Activated T-cell treated with anti-CD3 and anti-CD28 coated beads, Interleukin-2, amount 50 U/mL, for 72 hours (primary cell): Measurements from ENCODE around the gene HES7. TPM values are rescaled to one million over a fixed set of nuclear protein-coding genes. Genes with fewer than 3 reads are reported as not detected.

Experiments
- ATAC-seq, 2 donors: fragments of 150-1000 bp; cut with Tn5 transposase; replicated peaks in 1 of 2; 2 replicates each; pipeline ENCODE4 v1.10.0; 2021; ENCODE audit warnings: moderate library complexity in 2 of 2, mild to moderate bottlenecking in 1 of 2
- DNase-seq, 2 donors: peaks; one replicate each; pipeline ENCODE4 v3.0.0; 2021 to 2022; ENCODE audit warnings: mixed read lengths in 1 of 2
- H3K27ac Mint-ChIP-seq: one replicate; pipeline ENCODE4 v1.8.0; 2022; ENCODE audit warnings: mild to moderate bottlenecking, moderate library complexity, mixed read lengths
- H3K27me3 Mint-ChIP-seq: one replicate; pipeline ENCODE4 v1.8.0; 2022; ENCODE audit warnings: low read depth, mixed read lengths
- H3K36me3 Mint-ChIP-seq, 2 donors: one replicate each; pipeline ENCODE4 v1.8.0; 2022; ENCODE audit warnings: mixed read lengths in 2 of 2, mild to moderate bottlenecking in 1 of 2; ENCODE audit not compliant: insufficient read depth in 2 of 2
- H3K4me1 Mint-ChIP-seq: one replicate; pipeline ENCODE4 v1.8.0; 2022; ENCODE audit warnings: low read depth, mixed read lengths
- H3K4me3 Mint-ChIP-seq, 2 donors: one replicate each; pipeline ENCODE4 v1.8.0; 2022; ENCODE audit warnings: mild to moderate bottlenecking in 2 of 2, mixed read lengths in 2 of 2, moderate library complexity in 2 of 2
- H3K9me3 Mint-ChIP-seq, 2 donors: one replicate each; pipeline ENCODE4 v1.8.0; 2022; ENCODE audit warnings: mixed read lengths in 2 of 2
- total RNA-seq, 2 donors: library from RNA; stranded (reverse); gene quantifications; one replicate each; pipeline ENCODE4 v1.2.3, GENCODE V29; 2022

Gene HES7
- total RNA-seq, 2 donors from 2014 or later: 1.5 to 4.3 TPM

GRCh38 chr17:8152112-8152775, 28.3 kb upstream of the HES7 start, which contains the start of gene PER1:
Gene PER1 (minus strand): TSS chr17:8152404. CDS start chr17:8150706, 1,698 bp downstream.
- no peaks in the 10 kb centered on the region for H3K27me3 Mint-ChIP-seq
- DNase-seq (peak; percentile 93 to 94), ATAC-seq (peak; percentile 39 to 43)
- no peaks in the 10 kb centered on the region for H3K9me3 Mint-ChIP-seq
- peak within 1 kb of the TSS; percentile 85 for H3K27ac Mint-ChIP-seq
- H3K4me3 Mint-ChIP-seq: no peak within 1 kb of the TSS
- peaks cover 3 to 13% of the 10 kb centered on the region in 2 donors for H3K36me3 Mint-ChIP-seq
- H3K4me1 Mint-ChIP-seq: peaks cover 11% of the 10 kb centered on the region

- peaks cover 11% of the 10 kb centered on the region for H3K4me1 Mint-ChIP-seq
- ATAC-seq (no peak), DNase-seq (peak; percentile 33 to 42)
- H3K27me3 Mint-ChIP-seq: no peaks in the 10 kb centered on the region
- peak overlapping the region; percentile 85 for H3K27ac Mint-ChIP-seq
- H3K36me3 Mint-ChIP-seq: peaks cover 3 to 16% of the 10 kb centered on the region in 2 donors
- H3K9me3 Mint-ChIP-seq: no peaks in the 10 kb centered on the region
- H3K4me3 Mint-ChIP-seq: no peak overlapping the region
These were observed 27.8 kb upstream of the HES7 start for GRCh38 chr17:8151641-8152111.

GRCh38 chr17:8151120-8151640, 27.3 kb upstream of the HES7 start:
- no peaks in the 10 kb centered on the region for H3K9me3 Mint-ChIP-seq
- ATAC-seq: peak; percentile 46 to 51
- peak overlapping the region; percentile 85 for H3K27ac Mint-ChIP-seq
- DNase-seq: peak; percentile 88 to 90
- H3K4me3 Mint-ChIP-seq: no peak overlapping the region
- H3K27me3 Mint-ChIP-seq: no peaks in the 10 kb centered on the region
- H3K4me1 Mint-ChIP-seq: peaks cover 11% of the 10 kb centered on the region
- peaks cover 5 to 19% of the 10 kb centered on the region in 2 donors for H3K36me3 Mint-ChIP-seq

- no peak for ATAC-seq
- Mint-ChIP-seq H3K4me1 (peaks cover 11% of the 10 kb centered on the region), H3K4me3 (peak overlapping the region in 1 of 2 donors; percentile 58), H3K36me3 (peaks cover 5 to 24% of the 10 kb centered on the region in 2 donors), H3K9me3 (no peaks in the 10 kb centered on the region), H3K27me3 (no peaks in the 10 kb centered on the region), H3K27ac (peak overlapping the region; percentile 52)
- DNase-seq: no peak
These were observed 26.6 kb upstream of the HES7 start for GRCh38 chr17:8150194-8151119.

- no peaks in the 10 kb centered on the region for H3K27me3 Mint-ChIP-seq
- H3K36me3 Mint-ChIP-seq: peaks cover 5 to 27% of the 10 kb centered on the region in 2 donors
- no peaks in the 10 kb centered on the region for H3K9me3 Mint-ChIP-seq
- peaks cover 11% of the 10 kb centered on the region for H3K4me1 Mint-ChIP-seq
- H3K4me3 Mint-ChIP-seq: peak overlapping the region; percentile 53 to 58
- no peak for ATAC-seq
- H3K27ac Mint-ChIP-seq: peak overlapping the region; percentile 57
- no peak for DNase-seq
These were observed 25.7 kb upstream of the HES7 start for GRCh38 chr17:8149419-8150193.

GRCh38 chr17:8148560-8148959, 24.7 kb upstream of the HES7 start:
- peaks cover 11% of the 10 kb centered on the region for H3K4me1 Mint-ChIP-seq
- H3K36me3 Mint-ChIP-seq: peaks cover 5 to 27% of the 10 kb centered on the region in 2 donors
- H3K27ac Mint-ChIP-seq: no peak overlapping the region

GRCh38 chr17:8147805-8148404, 24.0 kb upstream of the HES7 start:
- Mint-ChIP-seq H3K4me3 (no peak overlapping the region), H3K36me3 (peaks cover 5 to 27% of the 10 kb centered on the region in 2 donors), H3K27ac (no peak overlapping the region), H3K9me3 (no peaks in the 10 kb centered on the region), H3K27me3 (no peaks in the 10 kb centered on the region), H3K4me1 (peaks cover 11% of the 10 kb centered on the region)
- DNase-seq (no peak), ATAC-seq (no peak)

More at GRCh38 chr17:8148560-8148959, 24.7 kb upstream of the HES7 start:
- Mint-ChIP-seq H3K9me3 (no peaks in the 10 kb centered on the region), H3K4me3 (no peak overlapping the region), H3K27me3 (no peaks in the 10 kb centered on the region)
- no peak for DNase-seq
- ATAC-seq: no peak

- DNase-seq (no peak), ATAC-seq (no peak)
- no peak overlapping the region for H3K27ac Mint-ChIP-seq
- no peak overlapping the region for H3K4me3 Mint-ChIP-seq
- no peaks in the 10 kb centered on the region for H3K27me3 Mint-ChIP-seq
- H3K9me3 Mint-ChIP-seq: no peaks in the 10 kb centered on the region
- peaks cover 11% of the 10 kb centered on the region for H3K4me1 Mint-ChIP-seq
- peaks cover 5 to 27% of the 10 kb centered on the region in 2 donors for H3K36me3 Mint-ChIP-seq
These were observed 23.4 kb upstream of the HES7 start for GRCh38 chr17:8147141-8147804.

GRCh38 chr17:8146381-8147140, 22.7 kb upstream of the HES7 start:
- ATAC-seq (no peak), DNase-seq (no peak)
- Mint-ChIP-seq H3K9me3 (no peaks in the 10 kb centered on the region), H3K36me3 (peaks cover 6 to 29% of the 10 kb centered on the region in 2 donors), H3K27me3 (no peaks in the 10 kb centered on the region), H3K27ac (no peak overlapping the region), H3K4me1 (peaks cover 8% of the 10 kb centered on the region), H3K4me3 (no peak overlapping the region)

- Mint-ChIP-seq H3K4me1 (peaks cover 4% of the 10 kb centered on the region), H3K36me3 (peaks cover 9 to 29% of the 10 kb centered on the region in 2 donors), H3K4me3 (no peak overlapping the region), H3K9me3 (no peaks in the 10 kb centered on the region), H3K27ac (no peak overlapping the region), H3K27me3 (no peaks in the 10 kb centered on the region)
- ATAC-seq (no peak), DNase-seq (no peak)
These were observed 21.9 kb upstream of the HES7 start for GRCh38 chr17:8145811-8146210.
